Measurements from ENCODE around the gene SYTL3. TPM values are rescaled to one million over a fixed set of nuclear protein-coding genes. Genes with fewer than 3 reads are reported as not detected.

SYTL3 gene
- total and polyA plus RNA-seq, 2 of the 8 experiments (the other 6 are each of a cell fraction or from before 2014, with no cell fraction given): 0.27 to 0.99 TPM

DNA sequence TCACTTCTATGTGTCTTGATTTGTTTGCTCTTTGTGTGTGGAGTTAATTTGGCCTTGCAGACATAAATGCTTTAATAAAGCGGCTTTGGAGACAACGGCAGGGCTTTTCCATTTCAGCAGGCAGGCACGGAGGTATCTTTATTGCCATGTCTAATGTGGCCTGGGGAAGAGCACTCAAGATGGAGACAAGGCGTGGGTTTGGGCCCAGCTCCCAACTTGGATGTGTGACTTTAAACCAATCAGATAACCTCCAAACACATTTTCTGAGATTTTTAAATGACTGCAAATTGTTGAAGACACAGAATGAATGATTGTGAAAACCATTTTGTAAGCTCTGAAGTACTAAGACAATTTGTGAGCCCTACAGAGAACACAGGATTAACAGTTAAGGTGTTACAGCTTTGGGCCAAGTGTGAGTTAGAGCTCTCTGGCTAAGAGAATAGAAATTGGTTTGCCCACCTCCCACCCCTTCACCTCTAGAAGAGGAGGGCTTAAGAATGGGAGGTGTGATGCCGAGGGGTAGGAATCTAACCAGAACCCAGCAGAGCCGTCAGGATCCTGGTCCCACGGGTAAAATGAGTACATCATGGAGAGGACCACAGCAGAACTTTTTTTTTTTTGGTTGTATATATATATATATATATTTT is 14.3 kb upstream of the SYTL3 start:
- POLR2A ChIA-PET (ENCODE audit: partially characterized antibody): no interaction called here
- Histone ChIP-seq H2AFZ (ENCODE audit: low read length) (no peak overlapping the region), H3K36me3 (ENCODE audit: control insufficient read depth in 2 of 4, insufficient read depth in 4 of 4, low read length in 3 of 4) (peaks cover 0 to 41% (median 17%) of the 10 kb centered on the region in 4 experiments; a peak in 6 of 8 replicates), H2AK5ac (ENCODE audit: low read depth, low read length) (no peak overlapping the region), H3K79me2 (ENCODE audit: control insufficient read depth in 1 of 2, insufficient read depth in 2 of 2, low read length in 2 of 2) (0 out of 4 replicates have a peak, but pooled peaks cover 0 to 2% of the 10 kb centered on the region in 2 experiments), H2BK5ac (ENCODE audit: low read depth, low read length) (no peak overlapping the region), H4K20me1 (replicated peaks in 1 of 2; ENCODE audit: control insufficient read depth in 1 of 2, insufficient read depth in 2 of 2, low read length in 2 of 2) (peaks cover 4 to 5% of the 10 kb centered on the region in 2 experiments), H4K8ac (ENCODE audit: extremely low read depth, insufficient read depth, low read length) (no peak overlapping the region), H3K4me2 (ENCODE audit: insufficient read depth in 1 of 2, low read depth in 2 of 2, low read length in 2 of 2) (no peak overlapping the region), H2BK12ac (ENCODE audit: low read depth, low read length) (no peak overlapping the region), H3K27me3 (replicated peaks in 1 of 4; ENCODE audit: control insufficient read depth in 3 of 4, extremely low read depth in 1 of 4, insufficient read depth in 3 of 4, low read length in 3 of 4) (no peaks in the 10 kb centered on the region), H4K91ac (replicated peaks; ENCODE audit: insufficient read length, low read length) (no peak overlapping the region), H3K79me1 (ENCODE audit: low read depth, low read length) (peaks cover 2% of the 10 kb centered on the region), H2BK15ac (ENCODE audit: low read length) (no peak overlapping the region), H3K23ac (ENCODE audit: insufficient read length) (no peak overlapping the region), H3K18ac (ENCODE audit: extremely low read depth, low read length) (no peak overlapping the region), H3K23me2 (ENCODE audit: low read depth, low read length) (no peaks in the 10 kb centered on the region), H3K4ac (replicated peaks; ENCODE audit: insufficient read length, low read depth, low read length) (peak overlapping the region; percentile 50), H3K4me1 (replicated peaks in 1 of 4; ENCODE audit: control insufficient read depth in 3 of 4, insufficient read depth in 4 of 4, low read length in 3 of 4) (no peaks in the 10 kb centered on the region), H3K4me3 (ENCODE audit: extremely low read depth in 1 of 4, insufficient read depth in 2 of 4, low read depth in 3 of 4, low read length in 4 of 4) (no peak overlapping the region), H2BK120ac (replicated peaks; ENCODE audit: low read depth, low read length) (no peak overlapping the region), H2BK20ac (ENCODE audit: low read length) (no peak overlapping the region), H3K27ac (ENCODE audit: low read depth, low read length) (no peak overlapping the region), H3K9me3 (ENCODE audit: insufficient read depth in 2 of 2, low read depth in 1 of 2, low read length in 1 of 2) (no peaks in the 10 kb centered on the region), H4K5ac (ENCODE audit: insufficient read length, low read depth, low read length) (no peak overlapping the region), H3K14ac (ENCODE audit: insufficient read length) (no peak overlapping the region), H3K56ac (replicated peaks; ENCODE audit: insufficient read length, low read depth, low read length) (no peak overlapping the region), H3K9ac (replicated peaks in 1 of 4; ENCODE audit: extremely low read depth in 1 of 4, low read depth in 3 of 4, low read length in 3 of 4) (no peak overlapping the region)
- no peak for DNase-seq (ENCODE audit: low read depth in 1 of 2, low spot score in 2 of 2)
- 95% methylated on average over 7 of the region's 7 CpGs; no CpG with 5 or more reads in 1 of the 2 experiments for WGBS, 2 experiments (ENCODE audit: extremely low coverage in 1 of 2, insufficient coverage in 1 of 2, insufficient read length in 1 of 2, insufficient replicate concordance in 2 of 2, low coverage in 1 of 2, low lambda C conversion rate in 2 of 2, missing lambda C conversion rate in 1 of 2)
- CTCF ChIA-PET (ENCODE audit: partially characterized antibody): interaction anchor here (0.9 kb wide), 1 partner anchor 25 kb away, joined by 4 read pairs; no protein-coding TSS in a partner anchor
- no peak for FAIRE-seq
- TF ChIP-seq RFX5 (IDR thresholded peaks at IDR 0.05; ENCODE audit: borderline replicate concordance, low read depth, low read length) (no peak), YY1 (IDR thresholded peaks at IDR 0.05; ENCODE audit: low read depth, low read length) (no peak), SAP30 (IDR thresholded peaks at IDR 0.05; ENCODE audit: insufficient read depth, insufficient replicate concordance, low read length) (no peak), GABPA (IDR thresholded peaks at IDR 0.05; ENCODE audit: borderline replicate concordance, insufficient read depth, low read length) (no peak), POLR2AphosphoS5 (IDR thresholded peaks at IDR 0.05; ENCODE audit: low read depth, low read length) (no peak), CHD2 (IDR thresholded peaks at IDR 0.05; ENCODE audit: low read length) (no peak), CEBPB (IDR thresholded peaks at IDR 0.05; ENCODE audit: low read depth, low read length) (no peak), JUND (IDR thresholded peaks at IDR 0.05; ENCODE audit: low read length) (no peak), CBX5 (IDR thresholded peaks at IDR 0.05; ENCODE audit: low read depth, low read length) (no peak)
- TF ChIP-seq, protein P1, sequence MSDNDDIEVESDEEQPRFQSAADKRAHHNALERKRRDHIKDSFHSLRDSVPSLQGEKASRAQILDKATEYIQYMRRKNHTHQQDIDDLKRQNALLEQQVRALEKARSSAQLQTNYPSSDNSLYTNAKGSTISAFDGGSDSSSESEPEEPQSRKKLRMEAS (IDR thresholded peaks at IDR 0.05): no peak
- TF ChIP-seq, protein P2, sequence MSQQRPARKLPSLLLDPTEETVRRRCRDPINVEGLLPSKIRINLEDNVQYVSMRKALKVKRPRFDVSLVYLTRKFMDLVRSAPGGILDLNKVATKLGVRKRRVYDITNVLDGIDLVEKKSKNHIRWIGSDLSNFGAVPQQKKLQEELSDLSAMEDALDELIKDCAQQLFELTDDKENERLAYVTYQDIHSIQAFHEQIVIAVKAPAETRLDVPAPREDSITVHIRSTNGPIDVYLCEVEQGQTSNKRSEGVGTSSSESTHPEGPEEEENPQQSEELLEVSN (IDR thresholded peaks at IDR 0.05): no peak
